Embryonic facial prominence (tissue), 1 donor: ENCODE measurements around the gene WNT11.
"Not testable (repeated sequence)": the region's sequence is repeated elsewhere in the genome, so short reads cannot be mapped to it uniquely, and the experiment has no call there.

ENCODE experiments used
- DNase-seq: peaks from one replicate; pipeline ENCODE4 v3.0.0-alpha.2; 2016; ENCODE audit errors: extremely low spot score

WNT11 gene

GRCh38 chr11:76201672-76202412 is 4.5 kb downstream of the WNT11 start:
- no peak for DNase-seq

DNA sequence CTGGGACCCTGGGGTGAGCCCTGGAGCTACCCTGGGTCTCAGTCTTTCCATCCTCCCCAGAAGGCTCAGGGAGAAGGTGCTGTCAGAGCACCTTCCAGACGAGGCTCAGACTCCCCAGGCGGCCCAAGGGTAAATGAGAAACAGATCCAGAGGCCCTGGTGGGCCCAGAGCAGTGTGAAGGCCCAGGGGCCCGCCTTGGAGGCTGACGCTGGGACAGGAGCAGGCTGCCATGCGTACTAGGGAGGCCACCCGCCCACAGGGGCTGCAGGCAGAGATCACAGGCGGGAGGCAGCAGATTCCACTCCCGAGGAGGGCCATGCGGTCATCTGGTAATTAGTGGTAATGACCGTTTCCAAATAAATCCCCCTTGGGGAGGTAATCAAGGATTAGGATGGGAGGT is 5.2 kb downstream of the WNT11 start:
- DNase-seq: no peak

- no peak for DNase-seq
These were observed 6.0 kb downstream of the WNT11 start for GRCh38 chr11:76200006-76200940.

DNA sequence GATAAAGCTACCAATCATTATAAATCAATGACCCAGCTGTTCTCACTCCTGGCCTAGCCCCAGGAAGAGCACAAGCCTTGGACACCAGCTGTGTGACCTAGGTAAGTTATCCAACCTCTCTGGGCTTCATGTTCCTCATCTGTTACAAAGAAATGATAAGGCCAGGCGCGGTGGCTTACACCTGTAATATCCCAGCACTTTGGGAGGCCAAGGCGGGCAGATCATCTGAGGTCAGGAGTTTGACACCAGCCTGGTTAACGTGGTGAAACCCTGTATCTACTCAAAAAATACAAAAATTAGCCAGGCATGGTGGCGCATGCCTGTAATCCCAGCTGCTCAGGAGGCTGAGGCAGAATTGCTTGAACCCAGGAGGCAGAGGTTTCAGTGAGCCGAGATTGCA is 7.6 kb downstream of the WNT11 start:
- not testable (repeated sequence) for DNase-seq

DNA sequence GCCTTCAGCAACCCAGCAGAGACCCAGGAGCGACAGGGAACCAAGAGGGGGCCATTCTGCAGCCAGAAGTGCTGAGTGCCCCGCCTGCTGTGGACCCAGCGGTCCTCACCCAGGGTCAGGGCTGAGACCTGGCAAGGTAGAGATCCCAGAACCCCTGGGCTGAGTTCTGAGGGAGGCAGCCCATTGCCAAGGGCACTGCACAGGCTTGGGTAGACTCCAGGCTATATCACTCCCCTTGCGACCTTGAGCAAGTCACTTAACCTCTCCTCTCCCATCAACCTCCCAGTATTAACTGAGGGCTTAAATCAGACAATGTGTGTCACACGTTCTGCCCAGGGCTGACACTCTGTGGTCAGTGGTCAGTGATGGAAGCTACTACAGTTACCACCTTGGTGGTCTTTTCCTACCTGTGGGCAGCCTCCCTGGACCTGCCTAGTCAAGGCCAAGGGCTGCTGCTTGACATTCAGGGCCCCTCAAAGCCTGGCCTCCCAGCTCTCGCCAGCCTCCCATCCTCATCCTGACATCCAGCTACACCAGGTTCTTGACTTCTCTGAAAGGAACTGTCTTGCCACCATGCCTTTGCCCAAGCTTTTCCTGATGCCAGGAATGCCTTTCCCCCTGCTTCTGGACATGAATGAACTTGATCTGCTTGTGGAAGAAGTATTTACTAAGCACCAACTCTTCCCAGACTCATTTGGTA is 8.2 kb downstream of the WNT11 start:
- DNase-seq: no peak

DNA sequence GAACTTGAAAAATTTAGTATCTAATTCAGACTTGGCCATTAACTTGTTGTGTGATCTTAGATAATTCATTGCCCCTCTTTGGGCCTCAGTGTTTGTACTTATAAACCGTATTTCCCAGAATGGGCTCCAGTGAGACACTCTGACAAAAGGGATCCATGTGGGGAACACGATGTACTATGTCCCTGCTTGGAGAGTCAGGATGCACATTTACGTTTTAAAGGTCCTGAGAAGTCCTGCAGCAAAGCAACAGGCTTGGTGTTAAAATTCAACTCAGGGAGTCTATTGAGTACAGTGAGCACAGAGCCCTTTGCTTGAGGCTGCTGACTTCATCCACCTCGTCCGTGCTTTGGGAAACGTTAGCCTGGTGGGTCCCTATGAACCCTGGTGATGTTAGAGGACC is 9.0 kb downstream of the WNT11 start:
- no peak for DNase-seq

- no peak for DNase-seq
These were observed 9.5 kb downstream of the WNT11 start for GRCh38 chr11:76196849-76197248.

DNA sequence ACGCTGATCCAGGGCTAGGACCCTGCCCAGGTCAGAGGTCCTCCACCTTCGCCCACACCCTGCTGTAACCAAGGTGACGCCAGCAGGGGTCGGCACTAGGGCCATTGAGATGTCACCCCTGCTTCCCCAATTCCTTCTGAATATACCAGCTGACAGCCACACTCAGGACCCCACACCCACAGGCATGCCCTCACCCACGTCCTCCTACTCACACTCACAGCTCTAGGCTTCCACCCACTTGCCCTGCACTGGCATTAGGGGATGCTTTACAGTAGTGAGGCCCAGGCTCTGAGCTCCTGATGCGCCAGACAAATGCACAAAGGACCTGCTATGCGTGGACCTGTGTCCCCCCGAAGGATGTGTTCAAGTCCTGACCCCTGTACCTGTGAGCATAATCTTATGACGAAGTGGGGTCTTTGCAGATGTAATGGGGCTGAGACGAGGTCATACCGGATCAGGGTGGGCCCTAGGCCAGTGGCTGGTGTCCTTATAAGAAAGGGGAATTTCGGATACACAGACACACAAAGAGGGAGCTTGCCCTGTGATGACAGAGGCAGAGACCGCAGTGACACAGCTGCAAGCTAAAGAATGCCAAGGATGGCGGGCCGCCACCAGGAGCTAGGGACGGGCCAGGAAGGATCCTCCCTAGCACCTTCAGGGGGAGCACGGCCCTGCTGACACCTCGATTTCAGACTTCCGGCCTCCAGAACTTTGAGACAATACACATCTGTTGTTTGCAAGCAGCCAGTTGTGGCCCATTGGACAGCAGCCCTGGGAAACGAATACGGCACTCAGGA is 11.2 kb downstream of the WNT11 start:
- no peak for DNase-seq

DNA sequence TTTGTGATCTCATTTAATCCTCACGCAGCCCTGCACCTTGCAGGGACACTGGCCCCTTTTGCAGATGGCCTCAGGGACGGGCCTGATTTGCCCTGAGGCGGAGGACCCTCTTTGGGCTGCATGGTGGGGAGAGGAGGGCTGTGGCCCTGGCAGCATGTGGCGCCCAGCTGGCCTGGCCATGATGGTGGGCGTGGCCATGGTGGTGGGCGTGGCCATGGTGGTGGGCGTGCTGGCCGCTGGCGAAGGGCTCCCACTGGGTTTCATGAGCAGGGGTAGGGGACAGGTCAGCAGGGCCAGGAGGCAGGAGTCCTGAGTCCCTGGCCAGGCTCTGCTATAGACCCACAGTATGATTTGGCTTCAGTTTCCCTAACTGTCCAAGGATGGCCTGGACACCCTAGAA is 13.1 kb downstream of the WNT11 start:
- no peak for DNase-seq

DNA sequence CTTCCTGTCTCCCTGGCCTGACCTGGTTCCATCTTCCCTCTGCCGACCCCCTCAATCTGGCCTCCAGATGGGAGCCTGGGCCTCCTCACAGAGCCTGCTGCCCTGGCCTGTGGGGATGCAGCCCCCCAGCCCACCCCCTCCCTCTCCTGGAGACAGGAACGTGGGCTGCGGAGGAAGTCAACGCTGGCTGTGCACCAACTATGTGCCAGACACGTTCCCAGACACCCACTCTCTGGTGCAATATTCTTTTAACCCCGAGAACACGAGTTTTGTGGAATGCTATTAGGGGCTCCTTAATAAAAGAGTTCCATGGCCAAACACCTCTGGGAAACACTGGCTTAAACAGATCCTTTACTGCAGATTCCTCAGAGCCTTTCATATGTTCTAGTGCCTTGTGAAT is 15.9 kb downstream of the WNT11 start:
- no peak for DNase-seq

DNA sequence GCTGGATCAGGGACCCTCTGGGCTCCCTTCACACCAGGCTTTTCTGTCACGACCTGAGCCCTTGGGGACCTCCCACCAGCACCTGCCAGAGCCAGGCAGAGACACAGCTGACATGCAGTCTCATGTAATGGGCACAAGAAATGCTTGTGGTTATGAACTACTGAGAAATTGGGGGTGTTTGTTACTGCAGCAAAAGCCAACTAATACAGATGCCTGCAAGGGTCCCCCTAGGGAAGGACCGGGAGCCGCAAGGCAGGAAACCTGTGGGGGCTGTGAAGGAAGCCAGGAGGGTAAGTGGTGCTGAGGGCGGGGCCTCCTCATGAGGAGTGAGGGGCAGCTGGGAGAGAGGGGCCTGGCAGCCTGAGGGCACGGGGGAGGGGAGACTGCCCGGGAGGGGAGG is 16.6 kb downstream of the WNT11 start:
- DNase-seq: no peak

DNA sequence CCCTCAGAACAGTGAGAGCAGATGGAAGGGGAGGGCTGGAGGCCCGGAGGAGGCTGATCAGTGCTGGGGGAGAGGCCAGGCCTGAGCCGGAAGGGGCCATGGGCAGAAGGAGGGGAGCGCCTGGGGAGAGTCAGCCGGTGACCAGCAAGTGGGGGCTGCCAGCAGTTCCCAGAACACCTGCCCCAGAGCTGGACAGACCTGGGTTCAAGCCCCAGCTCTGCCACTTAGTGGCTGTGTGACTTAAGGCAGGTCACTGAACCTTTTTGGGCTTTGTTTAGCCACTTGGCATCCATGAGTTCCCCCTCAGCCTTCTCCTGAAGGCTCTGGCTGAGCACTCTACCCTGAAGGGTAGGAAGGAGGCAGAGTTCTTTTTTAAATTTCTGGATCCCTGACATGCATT is 17.4 kb downstream of the WNT11 start:
- DNase-seq: no peak

DNA sequence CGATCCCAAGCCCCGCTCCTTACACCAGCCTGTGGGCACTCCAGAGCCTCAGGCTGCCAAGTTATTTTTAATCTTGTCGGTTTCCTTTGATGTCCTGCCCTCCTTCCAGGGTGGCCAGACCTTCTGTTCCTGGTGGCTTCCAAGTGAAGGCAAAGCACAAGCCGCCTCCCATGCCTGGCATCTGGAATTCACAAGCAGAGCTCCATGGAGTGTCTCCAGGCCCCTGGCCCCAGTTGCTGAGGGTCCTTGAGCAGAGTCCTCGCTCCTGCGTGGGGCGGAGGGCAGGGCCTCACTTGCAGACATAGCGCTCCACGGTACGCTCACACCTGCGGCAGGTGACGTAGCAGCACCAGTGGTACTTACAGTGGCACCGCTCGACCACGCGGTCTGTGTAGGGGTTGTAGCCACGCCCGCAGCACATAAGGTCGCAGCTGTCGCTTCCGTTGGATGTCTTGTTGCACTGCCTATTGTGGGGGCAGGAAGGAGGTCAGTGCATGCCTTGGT is 19.5 kb downstream of the WNT11 start:
- DNase-seq: no peak

- no peak for DNase-seq
These were observed 20.3 kb downstream of the WNT11 start for GRCh38 chr11:76185931-76186401.

DNA sequence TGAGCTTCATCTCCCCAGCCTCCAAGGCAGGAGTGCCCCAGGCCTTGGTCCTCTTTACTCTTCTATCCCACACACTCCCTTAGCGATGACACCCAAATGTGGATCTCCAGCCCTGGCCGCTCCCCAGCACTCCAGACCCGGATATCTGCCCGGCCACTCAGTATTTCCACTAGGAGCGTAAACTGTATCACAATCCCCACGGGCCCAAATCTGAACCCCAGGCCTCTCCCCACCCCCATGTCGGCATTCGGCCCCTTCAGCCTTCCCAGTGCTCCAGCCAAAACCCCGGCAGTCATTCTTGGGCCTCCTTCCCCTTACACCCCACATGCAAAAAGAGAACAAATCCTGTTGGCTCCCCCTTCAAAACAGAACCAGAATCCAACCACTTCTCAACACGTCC is 20.8 kb downstream of the WNT11 start:
- DNase-seq: no peak

GRCh38 chr11:76184551-76184993 is 21.7 kb downstream of the WNT11 start:
- no peak for DNase-seq

- DNase-seq: no peak
These were observed 24.9 kb downstream of the WNT11 start for GRCh38 chr11:76181371-76181770.

GRCh38 chr11:76179147-76179546 is 27.2 kb downstream of the WNT11 start:
- DNase-seq: no peak

- DNase-seq: no peak
These were observed 29.0 kb downstream of the WNT11 start for GRCh38 chr11:76177250-76177686.

DNA sequence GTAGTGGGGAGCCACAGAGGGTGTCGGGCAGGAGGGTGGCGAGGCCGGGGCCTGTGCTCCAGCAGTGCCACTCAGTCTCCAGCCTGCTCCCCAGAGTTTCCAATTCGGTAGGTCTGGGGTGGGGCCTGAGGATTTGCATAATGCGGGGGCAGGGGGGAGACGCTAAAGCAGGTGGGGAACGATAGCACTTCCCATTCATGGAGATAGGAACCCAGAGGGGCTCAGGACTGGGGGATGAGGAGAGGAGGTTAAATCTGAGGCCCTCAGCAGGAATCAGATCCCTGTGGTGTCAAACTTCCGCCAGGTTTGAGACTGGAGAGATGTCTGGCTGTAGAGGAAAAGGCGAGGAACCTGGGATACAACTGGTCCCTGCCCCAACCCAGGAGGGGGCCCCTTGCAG is 29.8 kb downstream of the WNT11 start:
- no peak for DNase-seq

DNA sequence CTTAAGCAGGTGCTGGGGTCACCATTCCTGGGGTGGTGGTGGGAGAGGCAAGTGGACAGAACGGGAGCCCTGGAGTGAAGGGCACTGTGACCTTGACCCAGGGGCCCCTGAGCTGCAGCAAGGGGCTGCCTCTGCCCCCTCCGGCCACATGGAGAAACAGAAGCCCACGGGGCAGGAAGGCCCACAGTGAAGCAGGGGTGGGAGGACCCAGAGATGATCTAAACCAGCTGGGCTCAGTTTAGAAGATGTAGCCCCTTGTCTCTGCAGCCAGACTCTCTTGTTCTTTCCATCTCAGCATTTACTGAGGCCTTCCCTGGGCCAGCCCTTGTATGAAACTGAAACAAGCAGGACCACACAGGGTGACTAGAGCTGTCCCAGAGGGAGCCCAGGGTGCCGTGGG is 30.5 kb downstream of the WNT11 start:
- DNase-seq: no peak
